Tibial nerve (tissue), 4 donors: Measurements from ENCODE around the gene ADRM1.

ENCODE experiments used
- CTCF ChIP-seq, 5 experiments: fragments of 200-600 bp in 3 of 5; fragments of 450-650 bp in 2 of 5; sonication (generic) in 3 of 5; IDR thresholded peaks; one replicate each; pipeline ENCODE4 v1.5.1; 2016 to 2019; ENCODE audit warnings: antibody characterized with exemption in 5 of 5, mild to moderate bottlenecking in 3 of 5, moderate library complexity in 2 of 5
- EP300 ChIP-seq, 2 donors: sonication (generic); formaldehyde crosslinking; IDR thresholded peaks; one replicate each; pipeline ENCODE4 v1.6.1; 2017; ENCODE audit warnings: antibody characterized with exemption in 2 of 2, mild to moderate bottlenecking in 1 of 2

GRCh38 chr20:62332421-62332820 is 29.6 kb downstream of the ADRM1 start:
- TF ChIP-seq CTCF (IDR thresholded peaks at IDR 0.05) (no peak), EP300 (IDR thresholded peaks at IDR 0.05) (no peak)
